GM21825 (cell line): ENCODE results near the gene UTP14A.

ENCODE experiments used
- ATAC-seq: cut with Tn5 transposase; IDR thresholded peaks from one replicate; pipeline ENCODE4 v1.9.1; 2021; ENCODE audit warnings: mild to moderate bottlenecking, moderate library complexity; ENCODE audit not compliant: unreplicated experiment

The UTP14A gene

DNA sequence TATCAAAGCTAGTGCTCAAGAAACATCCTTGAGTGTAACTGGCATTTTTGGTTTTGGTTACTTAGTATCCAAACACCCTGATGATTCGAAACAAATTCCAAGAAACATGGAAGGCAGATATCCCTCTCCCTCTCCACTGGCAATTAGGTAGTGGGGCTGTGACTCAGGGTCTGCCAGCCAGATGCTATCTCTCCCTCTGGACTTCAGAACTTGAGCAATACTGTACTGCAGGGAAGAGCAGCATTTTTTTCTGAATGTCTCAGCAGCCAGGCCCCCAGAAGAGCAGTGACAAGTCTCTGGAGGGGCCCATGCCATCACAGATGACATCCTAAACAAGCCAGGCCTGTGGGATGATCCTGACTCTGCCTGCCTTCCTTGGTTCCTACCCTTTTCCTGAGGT, 39.2 kb downstream of the UTP14A start:
- ATAC-seq, result no peak

- no peak for ATAC-seq
Observed at GRCh38 chrX:129953334-129953648, 47.3 kb downstream of the UTP14A start.

- ATAC-seq, result no peak
Observed at GRCh38 chrX:129953881-129954280, 47.9 kb downstream of the UTP14A start.

DNA sequence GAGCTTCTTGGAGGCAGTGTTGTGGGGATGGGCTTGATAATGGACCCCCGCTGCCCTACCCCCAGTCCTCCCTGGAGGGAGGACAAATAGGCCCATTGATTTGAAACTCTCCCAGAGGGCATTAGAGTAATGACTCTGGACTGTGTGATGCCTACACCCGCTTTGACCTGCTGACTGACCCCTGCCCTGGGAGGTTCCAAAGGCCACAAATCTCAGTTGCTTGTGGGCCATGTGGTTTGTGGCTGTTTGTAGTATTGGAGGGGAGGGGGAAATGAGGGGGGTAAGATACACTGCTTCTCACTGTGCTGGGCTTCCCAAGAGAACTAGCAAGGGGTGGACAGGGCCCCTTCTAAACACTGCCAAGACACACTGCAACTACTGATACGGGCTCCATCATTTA, 48.8 kb downstream of the UTP14A start:
- no peak for ATAC-seq

DNA sequence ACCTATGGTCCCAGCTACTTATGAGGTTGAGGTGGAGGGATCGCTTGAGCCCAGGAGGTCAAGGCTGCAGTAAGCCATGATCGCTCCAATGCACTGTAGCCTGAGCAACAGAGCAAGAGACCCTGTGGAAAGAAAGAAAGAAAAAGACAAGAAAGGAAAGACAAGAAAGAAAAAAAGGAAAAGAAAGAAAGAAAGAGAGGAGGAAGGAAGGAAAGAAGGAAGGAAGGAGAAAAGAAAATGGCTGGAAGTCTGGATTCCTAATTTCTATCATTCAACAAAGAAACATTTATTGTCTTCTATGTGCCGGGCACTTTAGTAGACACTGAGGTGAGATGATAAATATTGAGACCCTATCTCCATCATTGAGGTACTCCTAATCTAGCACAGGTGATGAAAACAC, 49.7 kb downstream of the UTP14A start:
- ATAC-seq, result no peak

GRCh38 chrX:129956145-129956544, 50.2 kb downstream of the UTP14A start:
- ATAC-seq, result no peak

DNA sequence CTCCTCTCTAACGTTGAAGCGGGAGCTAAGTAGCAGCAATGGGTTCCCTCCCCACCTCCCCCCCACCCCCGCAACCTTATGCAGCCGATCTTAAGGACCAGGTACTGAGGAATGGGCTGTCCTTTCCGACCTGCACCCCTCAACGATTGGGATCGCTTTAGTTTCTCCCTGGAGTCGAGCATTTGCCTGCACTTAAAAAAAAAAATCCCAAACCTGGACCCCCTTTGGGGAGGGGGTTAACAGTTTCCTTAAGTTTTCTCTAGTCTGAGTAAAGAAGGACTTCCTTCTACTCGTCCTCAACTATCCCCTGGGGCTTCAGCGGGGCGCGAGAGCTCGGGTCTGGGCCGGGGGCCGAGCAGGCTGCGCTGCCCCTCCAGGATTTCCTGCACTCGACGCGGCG, 50.8 kb downstream of the UTP14A start:
- no peak for ATAC-seq

GRCh38 chrX:129957241-129958082, 51.5 kb downstream of the UTP14A start:
- ATAC-seq, result peak; percentile 64

- no peak for ATAC-seq
Observed at GRCh38 chrX:129958083-129958465, 52.1 kb downstream of the UTP14A start.

- ATAC-seq, result no peak
Observed at GRCh38 chrX:129958814-129959492, 53.0 kb downstream of the UTP14A start.

DNA sequence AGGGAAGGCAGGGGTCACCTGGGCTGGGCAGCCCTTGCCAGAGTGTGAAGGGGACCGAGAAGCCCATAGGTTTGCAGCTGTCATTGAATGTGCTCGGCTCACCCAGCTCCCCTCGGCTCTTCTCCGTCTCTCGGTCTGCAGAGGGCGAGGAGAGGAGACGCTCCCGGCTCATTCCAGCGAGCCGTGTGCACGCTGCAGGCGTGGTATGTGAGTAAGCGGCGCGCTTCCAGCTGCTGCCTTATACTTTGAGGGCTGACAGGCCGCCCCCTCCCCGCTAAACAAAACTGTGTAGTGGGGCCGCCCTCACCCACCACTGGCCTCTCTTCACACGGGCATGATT, 53.5 kb downstream of the UTP14A start:
- no peak for ATAC-seq

DNA sequence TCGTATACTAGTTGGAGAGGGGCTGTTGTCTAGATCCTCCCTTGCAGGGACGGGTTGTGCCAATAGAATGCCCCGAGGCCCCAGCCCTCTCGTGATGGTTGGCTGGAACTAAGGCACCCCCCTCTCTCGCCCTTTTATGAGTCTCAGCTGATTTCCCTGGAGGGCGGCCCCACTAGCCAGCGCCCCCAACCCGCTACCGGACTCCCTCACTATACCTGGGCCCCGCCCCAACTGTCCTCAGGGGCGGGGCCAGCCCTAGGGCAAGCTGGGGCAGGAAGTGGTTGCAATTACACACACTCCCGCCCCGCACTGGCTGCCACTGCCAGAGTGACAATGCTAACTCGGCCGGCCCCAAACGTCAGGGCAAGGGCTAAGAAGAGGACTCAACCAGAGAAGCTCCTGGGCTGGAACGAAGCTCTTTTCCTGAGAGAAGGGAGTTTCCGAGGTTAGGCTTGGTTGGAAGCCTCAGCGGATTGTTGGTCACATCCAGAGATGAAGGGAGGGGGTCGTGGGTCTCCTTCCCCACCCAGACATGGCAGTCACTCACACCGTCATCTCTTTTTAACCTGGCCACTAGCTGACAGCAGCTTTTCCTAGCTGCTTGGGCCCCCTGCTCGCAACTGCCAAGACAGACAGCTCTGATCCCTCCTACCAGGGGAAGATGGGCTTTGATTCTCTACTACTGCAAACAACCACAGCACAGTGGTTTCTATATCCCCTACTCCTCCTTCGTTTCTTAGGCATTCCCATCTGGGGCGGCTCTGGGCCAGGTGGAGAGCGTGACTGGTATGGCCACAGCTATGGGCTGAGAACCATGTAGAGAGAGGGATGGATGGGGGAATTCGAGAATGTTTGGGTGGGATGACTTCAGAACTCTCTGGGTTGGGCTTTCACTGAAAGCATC, 55.5 kb downstream of the UTP14A start:
- ATAC-seq, result peak; percentile 89

DNA sequence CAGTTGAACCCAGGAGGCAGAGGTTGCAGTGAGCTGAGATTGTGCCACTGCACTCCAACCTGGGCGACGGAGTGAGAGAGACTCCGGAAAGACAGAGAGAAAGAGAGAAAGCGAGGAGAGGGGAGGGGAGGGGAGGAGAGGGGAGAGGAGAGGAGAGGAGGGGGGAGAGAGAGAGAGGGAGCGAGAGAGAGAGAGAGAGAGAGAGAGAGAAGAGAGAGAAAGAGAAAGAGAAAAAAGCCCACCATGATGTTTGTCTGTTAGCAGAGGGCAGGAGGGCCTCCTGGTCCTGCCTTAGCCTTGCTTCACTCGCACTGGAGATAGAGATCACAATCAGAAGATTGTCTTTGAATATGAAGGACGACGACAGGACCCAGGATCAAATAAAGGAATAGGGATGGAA, 57.8 kb downstream of the UTP14A start:
- no peak for ATAC-seq

DNA sequence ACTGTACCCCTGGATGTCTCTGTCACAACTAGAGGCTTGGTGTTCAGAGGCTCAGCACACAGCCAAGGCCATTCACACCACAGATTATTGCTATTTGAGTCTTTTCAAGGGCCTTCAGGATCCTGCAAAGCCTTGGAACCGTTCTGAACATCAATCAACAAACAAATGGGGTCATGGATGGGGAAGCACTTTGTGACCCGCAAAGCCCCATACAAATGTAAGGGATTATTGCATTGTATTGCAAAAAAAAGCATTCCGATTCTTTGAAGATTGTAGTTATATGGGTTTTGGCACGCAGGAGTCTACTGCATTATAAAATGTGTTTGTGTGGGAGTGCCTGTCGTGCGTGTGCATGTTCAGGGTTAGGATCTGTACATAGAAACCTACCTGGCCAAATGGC, 59.2 kb downstream of the UTP14A start:
- ATAC-seq, result no peak

DNA sequence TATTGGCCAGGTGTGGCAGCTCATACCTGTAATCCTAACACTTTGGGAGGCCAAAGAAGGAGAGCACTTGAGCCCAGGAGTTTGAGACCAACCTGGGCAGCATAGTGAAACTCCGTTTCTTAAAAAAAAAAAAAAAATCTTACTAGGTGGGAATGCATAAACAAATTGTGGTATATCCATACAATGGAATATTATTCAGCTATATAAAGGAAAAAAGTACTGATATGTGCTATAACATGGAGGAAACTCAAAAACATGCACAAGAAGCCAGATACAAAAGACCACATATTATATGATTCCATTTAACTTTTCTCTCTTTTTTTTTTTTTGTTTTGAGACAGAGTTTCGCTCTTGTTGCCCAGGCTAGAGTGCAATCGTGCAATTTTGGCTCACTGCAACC, 63.0 kb downstream of the UTP14A start:
- no peak for ATAC-seq

DNA sequence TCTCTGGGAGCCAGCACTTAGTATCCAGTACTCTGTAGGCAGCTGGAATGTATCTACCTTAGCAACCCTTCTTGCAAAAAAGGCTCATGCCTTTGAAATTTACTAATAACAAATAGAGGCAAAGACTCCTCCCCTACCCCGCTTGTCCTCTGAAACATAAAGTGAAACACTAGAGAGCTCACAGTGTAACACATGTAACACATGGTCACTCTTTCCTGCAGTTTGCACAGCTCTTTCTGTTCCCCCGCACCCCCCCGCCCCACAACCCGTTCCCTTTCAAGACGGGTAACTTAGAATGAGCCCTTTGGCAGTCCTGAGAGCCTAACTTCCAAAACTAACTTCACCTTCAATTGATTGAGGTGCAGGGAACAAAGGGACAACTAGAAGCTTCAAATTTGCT, 70.5 kb downstream of the UTP14A start:
- ATAC-seq, result no peak
